SK-N-MC (cell line): ENCODE results near the gene NISCH.

Source experiments
- DNase-seq: peaks from one replicate; pipeline ENCODE4 v3.0.0-alpha.2; 2011; ENCODE audit warnings: low read depth, low spot score
- H3K27ac ChIP-seq: fragments of 200-600 bp; sonication (generic); 2 replicates; pipeline ENCODE4 v1.5.1; 2016; ENCODE audit warnings: mixed run types
- H3K36me3 ChIP-seq: fragments of 200-600 bp; sonication (generic); 2 replicates; pipeline ENCODE4 v1.6.1; 2017; ENCODE audit warnings: antibody characterized with exemption, low read length, mixed read lengths; ENCODE audit not compliant: insufficient read depth
- H3K4me3 ChIP-seq: fragments of 200-600 bp; sonication (generic); 2 replicates; pipeline ENCODE4 v1.5.1; 2016
- H3K9ac ChIP-seq: fragments of 200-600 bp; sonication (generic); 2 replicates; pipeline ENCODE4 v1.8.0; 2017; ENCODE audit warnings: mixed run types, mixed read lengths; ENCODE audit not compliant: insufficient read length
- H3K9me3 ChIP-seq: fragments of 200-600 bp; sonication (generic); 2 replicates; pipeline ENCODE4 v1.6.1; 2017; ENCODE audit warnings: low read depth, mild to moderate bottlenecking, antibody characterized with exemption, low read length, moderate library complexity, mixed read lengths
- EZH2 ChIP-seq: fragments of 200-600 bp; sonication (generic); IDR thresholded peaks from one replicate; pipeline ENCODE4 v1.6.1; 2017; ENCODE audit warnings: antibody characterized with exemption
- FOXP2 ChIP-seq: optimal IDR thresholded peaks from 2 replicates; pipeline ENCODE3; 2011; ENCODE audit warnings: mild to moderate bottlenecking, moderate library complexity; ENCODE audit not compliant: insufficient read depth; ENCODE audit errors: extremely low read length, control extremely low read depth
- POLR2AphosphoS5 ChIP-seq: IDR thresholded peaks from 2 replicates; pipeline ENCODE4 v1.6.1; 2012; ENCODE audit warnings: mild to moderate bottlenecking, low read depth, low read length, borderline replicate concordance

Gene NISCH

DNA sequence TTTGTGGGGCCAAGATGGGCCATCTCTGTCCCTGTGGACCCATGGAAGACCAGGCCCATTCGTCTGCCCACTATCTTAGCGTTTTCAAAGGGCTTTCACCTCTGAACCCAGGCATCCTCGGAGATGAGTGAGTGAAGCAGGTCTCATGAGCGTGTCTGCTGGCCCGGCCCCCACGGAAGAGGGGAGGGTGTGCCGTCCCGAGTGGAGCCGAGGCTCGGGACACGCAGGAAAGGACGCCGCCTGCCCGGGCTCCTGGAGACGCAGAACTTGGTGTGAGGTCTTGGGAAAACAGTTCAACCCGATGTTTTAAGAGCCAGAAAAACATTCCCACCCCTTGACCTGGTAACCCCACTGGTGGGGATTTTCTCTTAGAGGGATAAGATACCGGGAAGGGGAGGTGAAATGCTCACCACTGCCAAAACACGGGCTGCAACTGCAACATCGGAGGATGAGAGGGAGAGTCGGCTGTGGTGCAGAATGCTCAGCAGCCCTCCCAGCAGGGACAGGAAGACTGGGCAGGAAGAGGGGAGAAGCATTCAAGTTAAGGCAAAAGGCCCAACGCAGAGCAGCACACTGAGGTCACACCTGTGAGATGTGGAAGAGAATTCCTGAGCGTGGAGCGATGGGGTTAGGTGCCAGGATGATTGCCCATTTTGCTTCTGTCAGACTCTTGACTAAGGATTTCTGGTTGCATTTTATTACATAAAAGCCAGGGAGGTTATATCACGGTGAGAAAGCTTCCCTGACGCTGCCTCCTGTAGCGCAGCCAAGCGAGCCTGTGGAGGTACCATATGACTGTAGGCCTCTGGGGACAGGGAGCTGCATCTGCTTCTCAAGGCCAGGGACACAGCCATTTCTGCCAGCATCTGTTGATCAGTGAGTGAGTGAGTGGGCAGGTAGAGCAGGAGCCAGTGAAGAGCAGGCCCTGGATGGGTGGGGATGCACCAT lies 25.6 kb downstream of the NISCH start:
- no peak overlapping the region for H3K9ac ChIP-seq
- H3K9me3 ChIP-seq, result no peaks in the 10 kb centered on the region
- peaks cover 5% of the 10 kb centered on the region; the same call in 1 of the 2 replicates for H3K36me3 ChIP-seq
- no peak for DNase-seq
- H3K4me3 ChIP-seq, result no peak overlapping the region
- H3K27ac ChIP-seq, result no peak overlapping the region
- no peak for TF ChIP-seq POLR2AphosphoS5
- TF ChIP-seq EZH2, result no peak
- TF ChIP-seq FOXP2, result no peak

DNA sequence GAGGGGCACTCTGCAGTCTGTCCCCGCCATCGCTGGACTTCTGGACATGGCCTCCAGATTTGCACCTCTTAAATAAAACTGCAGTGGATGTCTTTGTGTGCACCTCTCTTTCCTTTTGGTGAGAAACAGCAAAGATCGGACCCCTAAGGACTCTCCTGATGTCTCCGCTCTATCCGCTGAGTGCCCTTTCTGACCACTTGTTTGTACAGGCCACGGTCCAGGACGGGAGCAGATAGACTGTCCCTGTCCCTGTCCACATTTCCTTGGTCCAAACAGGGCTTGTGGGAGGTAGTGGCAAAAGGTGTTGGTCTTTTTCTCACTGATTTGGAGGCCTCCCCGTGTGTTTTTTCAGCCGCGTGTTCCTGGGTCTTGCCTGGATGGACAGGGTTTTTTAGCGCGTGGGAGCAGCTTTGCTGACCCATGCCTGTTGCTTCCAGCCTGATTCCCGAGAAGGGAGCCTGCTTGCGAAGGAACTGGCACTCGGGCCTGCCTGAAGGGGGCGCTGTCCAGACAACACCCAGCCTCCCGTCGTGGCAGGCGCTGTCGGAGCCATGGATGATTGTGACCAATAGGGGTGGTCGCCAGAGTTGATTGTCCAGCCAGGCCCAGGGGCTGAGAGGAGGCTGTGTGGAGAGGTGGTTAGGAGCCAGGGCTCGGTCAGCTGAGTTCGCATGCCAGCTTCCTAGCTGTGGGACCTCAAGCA lies 26.6 kb downstream of the NISCH start:
- Histone ChIP-seq H3K36me3 (peaks cover 4% of the 10 kb centered on the region; the same call in 1 of the 2 replicates), H3K9me3 (no peaks in the 10 kb centered on the region), H3K4me3 (no peak overlapping the region), H3K27ac (no peak overlapping the region), H3K9ac (no peak overlapping the region)
- DNase-seq, result no peak
- TF ChIP-seq POLR2AphosphoS5 (no peak), EZH2 (no peak), FOXP2 (no peak)

DNA sequence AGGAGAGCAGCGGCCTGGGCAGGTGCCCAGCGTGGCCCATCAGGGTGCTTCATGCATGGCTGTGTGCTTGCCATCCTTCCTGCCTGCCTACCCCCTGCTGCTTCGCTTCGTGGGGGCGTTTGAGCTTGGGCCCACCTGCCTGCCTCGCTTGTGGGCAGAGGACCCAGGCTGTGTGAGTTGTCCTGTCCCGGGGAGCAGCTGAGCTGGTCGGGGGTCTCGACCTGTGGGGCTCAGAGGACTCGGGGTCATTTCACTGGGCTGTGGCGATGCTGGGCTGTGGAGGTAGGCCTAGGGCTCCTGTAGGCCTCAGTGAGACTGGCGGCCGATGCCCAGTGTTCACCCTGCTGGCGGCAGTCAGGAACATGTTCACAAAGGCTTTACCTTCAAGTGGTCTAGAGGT lies 27.7 kb downstream of the NISCH start:
- Histone ChIP-seq H3K36me3 (no peaks in the 10 kb centered on the region; the same call in 1 of the 2 replicates), H3K27ac (no peak overlapping the region), H3K9me3 (no peaks in the 10 kb centered on the region), H3K9ac (no peak overlapping the region), H3K4me3 (no peak overlapping the region)
- TF ChIP-seq POLR2AphosphoS5 (no peak), EZH2 (no peak), FOXP2 (no peak)
- DNase-seq, result no peak

DNA sequence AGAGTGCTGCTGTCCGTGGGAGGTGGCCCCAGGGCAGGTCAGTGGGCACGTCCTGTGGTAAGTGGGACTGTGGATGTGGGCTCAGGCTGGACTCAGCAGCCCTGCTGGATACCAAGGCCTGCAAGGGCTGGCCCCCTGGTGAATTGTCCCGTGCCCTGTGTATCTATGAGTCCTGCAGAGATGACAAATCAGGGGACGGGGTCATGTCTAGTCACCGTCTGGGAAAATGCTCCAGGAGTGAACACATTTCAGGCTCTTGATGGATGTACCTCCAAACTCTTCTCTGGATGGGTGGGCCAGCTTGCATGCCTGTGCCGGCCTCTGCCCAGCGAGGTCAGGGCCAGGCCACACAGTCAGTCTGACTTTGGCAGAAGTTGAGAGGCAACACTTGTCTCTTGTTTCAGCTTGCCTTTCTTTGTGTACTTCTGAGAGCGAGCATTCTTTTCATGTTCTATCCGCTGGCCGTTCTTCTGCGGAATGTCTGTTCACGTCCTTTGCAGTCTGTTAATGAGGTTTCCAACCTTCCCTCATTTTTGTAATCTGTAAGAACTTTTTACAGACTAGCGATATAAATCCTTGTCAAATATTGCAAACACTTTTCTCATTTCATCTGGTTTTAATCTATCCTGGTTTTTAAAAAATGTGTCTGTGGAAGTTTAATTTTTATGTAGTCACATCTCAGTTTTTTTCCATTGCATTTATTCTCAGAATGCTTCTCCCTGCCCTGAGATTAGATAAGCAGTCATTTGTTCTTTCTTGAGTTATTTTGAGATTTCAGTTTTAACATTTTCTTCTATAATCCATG lies 28.4 kb downstream of the NISCH start:
- no peak for TF ChIP-seq POLR2AphosphoS5
- TF ChIP-seq FOXP2, result no peak
- no peak for TF ChIP-seq EZH2
- H3K4me3 ChIP-seq, result no peak overlapping the region
- no peak overlapping the region for H3K9ac ChIP-seq
- H3K27ac ChIP-seq, result peak overlapping the region; percentile 74
- DNase-seq, result no peak
- no peaks in the 10 kb centered on the region; the same call in 1 of the 2 replicates for H3K36me3 ChIP-seq
- H3K9me3 ChIP-seq, result no peaks in the 10 kb centered on the region

DNA sequence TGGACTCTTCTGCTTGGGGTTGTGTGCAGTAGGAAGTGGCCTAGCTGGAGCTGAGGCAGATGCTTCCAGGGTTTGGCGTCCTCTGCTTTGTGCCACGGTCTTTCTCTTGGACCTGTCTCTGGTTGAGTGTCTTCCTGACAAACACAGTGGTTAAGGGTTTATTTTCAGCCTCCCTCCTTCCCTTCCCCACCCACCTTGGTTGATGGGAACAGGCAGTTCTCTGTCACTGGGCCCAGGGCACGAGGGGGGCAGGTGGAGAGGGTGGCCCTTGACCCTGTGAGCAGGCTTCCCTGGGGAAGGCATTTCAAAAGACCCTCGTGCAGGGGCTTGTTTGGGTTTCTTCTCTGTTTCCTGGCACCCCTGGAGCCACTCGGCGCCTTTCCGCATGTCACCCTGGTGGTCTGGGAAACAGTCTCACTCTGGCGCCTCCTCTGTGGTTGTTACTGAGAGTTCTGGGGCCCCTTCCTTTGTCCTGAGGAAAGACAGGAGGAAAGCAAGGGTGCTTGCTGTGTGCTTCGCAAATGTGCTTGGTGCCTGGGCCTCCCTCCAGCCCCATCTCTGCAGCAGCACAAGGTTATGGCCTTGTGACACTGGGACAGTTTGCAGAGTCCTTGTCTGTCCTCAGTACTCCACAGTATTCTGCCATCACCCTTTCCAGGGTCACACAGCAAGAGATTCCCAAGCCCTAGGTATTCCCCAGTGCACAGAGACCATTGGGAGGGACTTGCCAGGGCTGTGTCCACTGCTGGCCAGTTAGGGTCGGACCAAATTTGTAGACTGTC lies 29.5 kb downstream of the NISCH start:
- Histone ChIP-seq H3K4me3 (no peak overlapping the region), H3K9me3 (no peaks in the 10 kb centered on the region), H3K36me3 (no peaks in the 10 kb centered on the region; the same call in 1 of the 2 replicates), H3K9ac (no peak overlapping the region), H3K27ac (no peak overlapping the region)
- TF ChIP-seq POLR2AphosphoS5, result no peak
- no peak for TF ChIP-seq EZH2
- no peak for TF ChIP-seq FOXP2
- no peak for DNase-seq

DNA sequence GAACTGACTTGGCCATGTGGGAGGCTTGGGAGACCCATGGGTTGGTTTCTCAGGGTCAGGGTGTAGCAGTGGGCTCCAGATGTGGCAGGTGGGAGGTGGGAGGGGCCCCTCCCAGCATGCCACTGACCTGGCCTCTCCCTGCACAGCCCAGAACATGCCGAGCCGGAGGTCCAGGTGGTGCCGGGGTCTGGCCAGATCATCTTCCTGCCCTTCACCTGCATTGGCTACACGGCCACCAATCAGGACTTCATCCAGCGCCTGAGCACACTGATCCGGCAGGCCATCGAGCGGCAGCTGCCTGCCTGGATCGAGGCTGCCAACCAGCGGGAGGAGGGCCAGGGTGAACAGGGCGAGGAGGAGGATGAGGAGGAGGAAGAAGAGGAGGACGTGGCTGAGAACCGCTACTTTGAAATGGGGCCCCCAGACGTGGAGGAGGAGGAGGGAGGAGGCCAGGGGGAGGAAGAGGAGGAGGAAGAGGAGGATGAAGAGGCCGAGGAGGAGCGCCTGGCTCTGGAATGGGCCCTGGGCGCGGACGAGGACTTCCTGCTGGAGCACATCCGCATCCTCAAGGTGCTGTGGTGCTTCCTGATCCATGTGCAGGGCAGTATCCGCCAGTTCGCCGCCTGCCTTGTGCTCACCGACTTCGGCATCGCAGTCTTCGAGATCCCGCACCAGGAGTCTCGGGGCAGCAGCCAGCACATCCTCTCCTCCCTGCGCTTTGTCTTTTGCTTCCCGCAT lies 31.8 kb downstream of the NISCH start:
- DNase-seq, result no peak
- Histone ChIP-seq H3K9ac (no peak overlapping the region), H3K9me3 (no peaks in the 10 kb centered on the region), H3K36me3 (no peaks in the 10 kb centered on the region), H3K4me3 (no peak overlapping the region), H3K27ac (no peak overlapping the region)
- TF ChIP-seq EZH2 (no peak), POLR2AphosphoS5 (no peak), FOXP2 (no peak)
